Measurements from ENCODE around the gene ALDOC. TPM values are rescaled to one million over a fixed set of nuclear protein-coding genes. Genes with fewer than 3 reads are reported as not detected.
A peak's percentile ranks its signal among the peaks of the same experiment; 100 is the strongest.

The ALDOC gene
- polyA plus RNA-seq (2013), result 20.0 TPM

DNA sequence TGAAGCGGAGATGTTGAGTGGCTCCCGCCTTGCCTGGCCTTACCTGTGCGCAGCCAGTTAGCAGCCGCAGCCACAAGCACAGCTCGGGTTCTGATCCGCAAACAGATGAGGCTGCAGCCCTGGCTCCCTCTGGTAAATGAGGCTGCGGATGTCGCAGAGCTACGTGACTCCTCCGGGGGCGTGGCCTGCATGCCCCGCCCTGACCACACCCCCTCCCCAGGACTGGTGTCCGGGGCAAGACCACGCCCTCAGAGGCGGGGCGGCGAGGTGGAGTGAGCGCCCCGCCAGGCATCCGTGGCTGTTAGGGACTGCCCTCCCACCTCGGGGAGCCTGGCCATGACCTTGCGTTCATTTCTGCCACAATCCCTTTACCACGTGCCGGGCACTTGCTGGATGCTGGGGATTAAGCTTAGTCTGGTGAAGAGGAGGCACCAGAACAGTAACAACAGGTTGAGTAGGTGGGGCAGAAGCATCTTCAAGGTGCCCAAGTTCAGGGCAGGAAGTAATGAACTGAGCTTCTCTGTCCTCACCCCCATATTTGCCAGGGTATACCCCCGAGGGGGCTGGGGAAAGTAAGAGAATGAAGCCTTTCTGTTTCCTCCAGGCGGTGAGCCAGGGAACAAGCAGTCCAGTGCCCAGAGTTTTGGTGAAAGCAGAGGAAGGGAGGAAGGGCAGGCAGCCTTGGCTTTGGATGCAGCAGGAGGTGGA lies at the start of gene ALDOC:
TSS of gene ALDOC (minus strand) at position 138 of the 708 bp plus-strand sequence. CDS start 1,363 bp downstream, outside the sequence.
- H3K9me3 ChIP-seq (ENCODE audit: control extremely low read depth in 1 of 5, control insufficient read depth in 4 of 5, insufficient read depth in 2 of 5, low read depth in 1 of 5, low read length in 4 of 5), result no peaks in the 10 kb centered on the region
- 5% methylated on average over 15 of the region's 26 CpGs for WGBS (ENCODE audit: insufficient coverage)

DNA sequence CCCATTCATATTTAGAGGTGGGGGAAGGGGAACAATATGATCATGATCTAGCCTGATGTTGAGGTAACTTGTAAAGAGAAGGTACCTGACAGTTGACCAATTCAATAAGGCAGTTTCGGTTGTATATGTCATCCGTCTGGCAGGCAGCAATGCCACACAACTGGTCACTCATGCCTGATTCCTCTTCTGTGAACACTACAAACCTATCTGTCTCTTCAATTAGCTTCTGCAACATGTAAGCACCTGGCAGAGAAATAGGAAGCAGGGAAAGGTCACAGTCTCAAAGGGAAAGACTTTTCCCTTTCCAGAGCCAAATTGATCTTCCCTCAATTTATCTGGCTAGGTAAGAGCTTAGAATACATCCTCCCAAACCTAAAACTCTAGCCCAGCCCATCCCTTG lies 47.5 kb upstream of the ALDOC start:
- no peak overlapping the region for H3K27ac ChIP-seq (ENCODE audit: insufficient read depth in 1 of 2, low read depth in 1 of 2, low read length in 2 of 2, poor library complexity in 1 of 2, severe bottlenecking in 2 of 2)
- no peaks in the 10 kb centered on the region for H3K4me1 ChIP-seq (ENCODE audit: control extremely low read depth in 1 of 4, control insufficient read depth in 4 of 4, insufficient read depth in 4 of 4, low read length in 3 of 4)
- H3K36me3 ChIP-seq (ENCODE audit: control insufficient read depth in 4 of 4, insufficient read depth in 4 of 4, low read length in 3 of 4), result peaks cover 29 to 92% (median 69%) of the 10 kb centered on the region in 4 experiments
- H3K9me3 ChIP-seq (ENCODE audit: control extremely low read depth in 1 of 5, control insufficient read depth in 4 of 5, insufficient read depth in 2 of 5, low read depth in 1 of 5, low read length in 4 of 5), result no peaks in the 10 kb centered on the region
- ChIA-PET POLR2A (no interaction called here), CTCF (interaction anchor here (0.6 to 1.0 kb wide), 2 partner anchors 8 to 10 kb away, joined by 3 to 4 read pairs; partner anchors contain the start of gene RSKR)
- no peak for DNase-seq
- 100% methylated on average over 1 of the region's 2 CpGs for WGBS (ENCODE audit: insufficient coverage)
- no peak overlapping the region for H3K4me3 ChIP-seq (ENCODE audit: control insufficient read depth in 1 of 7, extremely low read depth in 1 of 7, insufficient read depth in 4 of 7, low read depth in 2 of 7, low read length in 6 of 7)
- no peaks in the 10 kb centered on the region for H3K27me3 ChIP-seq (replicated peaks in 2 of 5; ENCODE audit: control insufficient read depth in 4 of 5, insufficient read depth in 5 of 5, low read length in 4 of 5)

More for the DNA sequence above, at the start of gene ALDOC:
- Histone ChIP-seq H3K27me3 (replicated peaks in 2 of 5; ENCODE audit: control insufficient read depth in 4 of 5, insufficient read depth in 5 of 5, low read length in 4 of 5) (no peaks in the 10 kb centered on the region), H3K4me1 (ENCODE audit: control extremely low read depth in 1 of 4, control insufficient read depth in 4 of 4, insufficient read depth in 4 of 4, low read length in 3 of 4) (peaks cover 2 to 20% (median 10%) of the 10 kb centered on the region in 4 experiments), H3K4me3 (ENCODE audit: control insufficient read depth in 1 of 7, extremely low read depth in 1 of 7, insufficient read depth in 4 of 7, low read depth in 2 of 7, low read length in 6 of 7) (peak within 1 kb of the TSS in 5 of 7 experiments; percentile 21 to 66 (median 53)), H3K27ac (ENCODE audit: insufficient read depth in 1 of 2, low read depth in 1 of 2, low read length in 2 of 2, poor library complexity in 1 of 2, severe bottlenecking in 2 of 2) (peak within 1 kb of the TSS in 1 of 2 experiments; percentile 20), H3K36me3 (ENCODE audit: control insufficient read depth in 4 of 4, insufficient read depth in 4 of 4, low read length in 3 of 4) (peaks cover 4 to 53% (median 22%) of the 10 kb centered on the region in 4 experiments)
- ChIA-PET POLR2A (interaction anchor here (1.1 kb wide), 1 partner anchor 23 kb away, joined by 4 read pairs; no protein-coding TSS in a partner anchor), CTCF (interaction anchor here (0.9 to 1.6 kb wide), 8 partner anchors 9 to 93 kb away, joined by 3 to 5 read pairs (median 3); no protein-coding TSS in a partner anchor)
- DNase-seq, result peak; percentile 95 to 98 (median 96)

DNA sequence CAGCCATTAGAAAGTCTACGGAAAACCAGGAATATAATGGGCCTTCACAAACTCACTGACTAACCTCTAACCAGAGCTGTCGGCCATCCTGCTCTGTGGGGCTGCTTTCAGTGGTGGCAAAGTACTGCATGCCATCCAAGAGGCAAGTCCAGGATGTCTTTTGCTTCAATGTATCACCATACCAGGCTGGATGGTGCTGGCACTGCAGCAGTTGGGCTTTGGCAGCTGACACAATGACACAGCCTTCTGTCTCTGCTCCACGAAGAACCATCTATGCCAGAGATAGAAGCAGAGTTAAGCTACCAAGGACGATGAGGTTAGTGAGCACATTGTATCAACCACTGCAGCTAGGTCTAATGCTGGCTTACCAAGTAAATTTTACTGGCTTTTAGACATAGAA lies 47.0 kb upstream of the ALDOC start:
- WGBS (ENCODE audit: insufficient coverage), result 95% methylated on average over 4 of the region's 4 CpGs
- ChIA-PET CTCF (interaction anchor here (0.6 to 1.0 kb wide), 3 partner anchors 8 to 94 kb away, joined by 3 to 4 read pairs (median 3); partner anchors contain the start of gene RSKR), POLR2A (no interaction called here)

DNA sequence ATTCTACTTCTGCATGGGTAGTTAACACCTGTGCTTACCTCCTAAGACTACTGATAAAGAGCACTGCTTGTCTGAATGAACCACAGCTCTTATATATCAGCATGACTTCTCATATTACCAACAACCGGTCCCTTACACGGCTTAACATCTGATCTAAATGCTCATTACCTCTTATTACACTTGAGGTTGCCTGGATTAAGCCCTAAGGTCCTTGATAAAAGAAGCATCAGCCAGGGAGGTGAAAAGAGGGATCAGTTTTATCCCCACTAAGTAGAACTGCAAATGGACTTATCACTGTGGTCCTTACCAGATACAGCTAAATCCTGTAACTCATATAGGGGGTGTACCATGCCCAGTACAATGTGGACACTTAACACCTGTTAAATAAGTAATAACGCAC lies 45.5 kb upstream of the ALDOC start:
- WGBS (ENCODE audit: insufficient coverage), result no CpG with 5 or more reads among the region's 3 CpGs
- ChIA-PET POLR2A (no interaction called here), CTCF (interaction anchor here (0.7 to 1.4 kb wide), 2 partner anchors 10 to 21 kb away, joined by 3 to 4 read pairs; no protein-coding TSS in a partner anchor)
- H3K4me3 ChIP-seq (ENCODE audit: control insufficient read depth in 1 of 7, extremely low read depth in 1 of 7, insufficient read depth in 4 of 7, low read depth in 2 of 7, low read length in 6 of 7), result no peak overlapping the region
- no peak for DNase-seq
- H3K4me1 ChIP-seq (ENCODE audit: control extremely low read depth in 1 of 4, control insufficient read depth in 4 of 4, insufficient read depth in 4 of 4, low read length in 3 of 4), result no peaks in the 10 kb centered on the region
- H3K27me3 ChIP-seq (replicated peaks in 2 of 5; ENCODE audit: control insufficient read depth in 4 of 5, insufficient read depth in 5 of 5, low read length in 4 of 5), result no peaks in the 10 kb centered on the region
- H3K9me3 ChIP-seq (ENCODE audit: control extremely low read depth in 1 of 5, control insufficient read depth in 4 of 5, insufficient read depth in 2 of 5, low read depth in 1 of 5, low read length in 4 of 5), result no peaks in the 10 kb centered on the region
- H3K27ac ChIP-seq (ENCODE audit: insufficient read depth in 1 of 2, low read depth in 1 of 2, low read length in 2 of 2, poor library complexity in 1 of 2, severe bottlenecking in 2 of 2), result no peak overlapping the region
- H3K36me3 ChIP-seq (ENCODE audit: control insufficient read depth in 4 of 4, insufficient read depth in 4 of 4, low read length in 3 of 4), result peaks cover 36 to 95% (median 66%) of the 10 kb centered on the region in 4 experiments

More for the DNA sequence above, 47.0 kb upstream of the ALDOC start:
- Histone ChIP-seq H3K27me3 (replicated peaks in 2 of 5; ENCODE audit: control insufficient read depth in 4 of 5, insufficient read depth in 5 of 5, low read length in 4 of 5) (no peaks in the 10 kb centered on the region), H3K36me3 (ENCODE audit: control insufficient read depth in 4 of 4, insufficient read depth in 4 of 4, low read length in 3 of 4) (peaks cover 33 to 93% (median 71%) of the 10 kb centered on the region in 4 experiments), H3K27ac (ENCODE audit: insufficient read depth in 1 of 2, low read depth in 1 of 2, low read length in 2 of 2, poor library complexity in 1 of 2, severe bottlenecking in 2 of 2) (no peak overlapping the region), H3K4me3 (ENCODE audit: control insufficient read depth in 1 of 7, extremely low read depth in 1 of 7, insufficient read depth in 4 of 7, low read depth in 2 of 7, low read length in 6 of 7) (no peak overlapping the region), H3K9me3 (ENCODE audit: control extremely low read depth in 1 of 5, control insufficient read depth in 4 of 5, insufficient read depth in 2 of 5, low read depth in 1 of 5, low read length in 4 of 5) (no peaks in the 10 kb centered on the region), H3K4me1 (ENCODE audit: control extremely low read depth in 1 of 4, control insufficient read depth in 4 of 4, insufficient read depth in 4 of 4, low read length in 3 of 4) (no peaks in the 10 kb centered on the region)
- DNase-seq, result no peak

DNA sequence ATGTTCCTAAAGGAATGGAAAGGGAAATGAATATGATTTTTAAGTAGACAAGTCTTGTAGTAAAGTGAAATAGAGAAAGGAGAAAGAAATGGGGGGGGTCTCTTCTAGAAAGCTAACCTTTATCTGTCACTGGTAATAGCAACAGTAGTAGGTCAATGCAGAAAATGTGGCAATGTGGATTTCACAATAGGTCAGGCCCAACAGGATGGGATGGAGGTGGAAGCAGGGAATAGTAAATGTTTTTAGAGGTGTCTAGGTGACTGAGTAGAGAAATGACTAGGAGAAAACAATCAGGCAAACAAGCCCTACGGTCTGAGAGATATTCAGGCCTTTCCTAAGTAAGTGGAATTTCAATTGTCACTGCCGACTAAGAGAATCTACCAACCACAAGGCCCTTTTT lies 43.3 kb upstream of the ALDOC start:
- Histone ChIP-seq H3K27me3 (replicated peaks in 2 of 5; ENCODE audit: control insufficient read depth in 4 of 5, insufficient read depth in 5 of 5, low read length in 4 of 5) (no peaks in the 10 kb centered on the region), H3K27ac (ENCODE audit: insufficient read depth in 1 of 2, low read depth in 1 of 2, low read length in 2 of 2, poor library complexity in 1 of 2, severe bottlenecking in 2 of 2) (no peak overlapping the region), H3K4me3 (ENCODE audit: control insufficient read depth in 1 of 7, extremely low read depth in 1 of 7, insufficient read depth in 4 of 7, low read depth in 2 of 7, low read length in 6 of 7) (no peak overlapping the region), H3K4me1 (ENCODE audit: control extremely low read depth in 1 of 4, control insufficient read depth in 4 of 4, insufficient read depth in 4 of 4, low read length in 3 of 4) (peaks cover 0 to 1% (median under 1%) of the 10 kb centered on the region in 4 experiments), H3K36me3 (ENCODE audit: control insufficient read depth in 4 of 4, insufficient read depth in 4 of 4, low read length in 3 of 4) (peaks cover 42 to 97% (median 73%) of the 10 kb centered on the region in 4 experiments), H3K9me3 (ENCODE audit: control extremely low read depth in 1 of 5, control insufficient read depth in 4 of 5, insufficient read depth in 2 of 5, low read depth in 1 of 5, low read length in 4 of 5) (no peaks in the 10 kb centered on the region)
- no peak for DNase-seq
- ChIA-PET POLR2A (no interaction called here), CTCF (interaction anchor here (1.0 to 1.2 kb wide), 2 partner anchors 14 to 154 kb away, joined by 3 read pairs; no protein-coding TSS in a partner anchor)
- 95% methylated on average over 2 of the region's 2 CpGs for WGBS (ENCODE audit: insufficient coverage)

DNA sequence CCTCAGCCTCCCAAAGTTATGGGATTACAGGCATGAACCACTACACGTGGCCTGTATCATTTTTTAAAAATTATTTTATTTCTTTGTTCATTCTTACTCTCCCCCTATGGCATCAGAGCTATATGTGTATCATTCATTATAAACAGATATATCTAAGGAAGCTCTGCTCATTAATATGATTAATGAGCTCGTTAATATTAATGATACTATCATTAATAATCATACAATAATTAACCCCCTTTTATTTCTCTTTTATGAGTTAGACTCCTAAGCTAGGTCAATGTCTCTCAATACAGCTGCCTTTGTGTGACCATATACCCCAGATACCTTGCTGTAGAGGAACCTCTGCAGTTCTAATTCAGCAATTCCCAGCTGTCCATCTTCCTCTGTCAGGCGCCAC lies 41.8 kb upstream of the ALDOC start:
- POLR2A ChIA-PET, result interaction anchor here (0.7 kb wide), 1 partner anchor 126 kb away, joined by 3 read pairs; no protein-coding TSS in a partner anchor
- no CpG with 5 or more reads among the region's 3 CpGs for WGBS (ENCODE audit: insufficient coverage)
- H3K4me3 ChIP-seq (ENCODE audit: control insufficient read depth in 1 of 7, extremely low read depth in 1 of 7, insufficient read depth in 4 of 7, low read depth in 2 of 7, low read length in 6 of 7), result no peak overlapping the region
- H3K36me3 ChIP-seq (ENCODE audit: control insufficient read depth in 4 of 4, insufficient read depth in 4 of 4, low read length in 3 of 4), result peaks cover 36 to 93% (median 72%) of the 10 kb centered on the region in 4 experiments
- H3K9me3 ChIP-seq (ENCODE audit: control extremely low read depth in 1 of 5, control insufficient read depth in 4 of 5, insufficient read depth in 2 of 5, low read depth in 1 of 5, low read length in 4 of 5), result no peaks in the 10 kb centered on the region
- peaks cover 3 to 16% (median 16%) of the 10 kb centered on the region in 4 experiments for H3K4me1 ChIP-seq (ENCODE audit: control extremely low read depth in 1 of 4, control insufficient read depth in 4 of 4, insufficient read depth in 4 of 4, low read length in 3 of 4)
- CTCF ChIA-PET, result interaction anchor here (0.7 to 1.8 kb wide), 2 partner anchors 16 to 20 kb away, joined by 3 to 5 read pairs; no protein-coding TSS in a partner anchor
- no peak overlapping the region for H3K27ac ChIP-seq (ENCODE audit: insufficient read depth in 1 of 2, low read depth in 1 of 2, low read length in 2 of 2, poor library complexity in 1 of 2, severe bottlenecking in 2 of 2)
- H3K27me3 ChIP-seq (replicated peaks in 2 of 5; ENCODE audit: control insufficient read depth in 4 of 5, insufficient read depth in 5 of 5, low read length in 4 of 5), result no peaks in the 10 kb centered on the region
- no peak for DNase-seq

DNA sequence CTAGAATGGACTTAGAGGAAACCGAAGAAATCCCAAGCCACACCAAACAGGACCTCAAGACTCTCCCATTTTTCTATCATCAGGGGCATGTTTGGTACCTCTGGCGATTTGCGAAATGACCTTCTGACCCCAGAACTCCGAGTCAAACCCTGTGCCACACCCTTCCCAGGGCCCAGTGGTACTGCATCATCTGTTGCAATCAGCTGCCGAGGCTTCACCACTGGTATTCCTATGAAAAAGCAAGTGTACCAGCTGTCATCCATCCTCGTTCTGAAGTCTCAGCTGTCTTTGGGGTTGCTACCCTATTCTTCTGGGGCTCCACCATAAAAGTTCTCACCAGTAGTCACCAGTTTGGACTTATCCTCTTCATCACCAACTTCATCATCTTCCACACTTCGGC lies 39.6 kb upstream of the ALDOC start:
- Histone ChIP-seq H3K27ac (ENCODE audit: insufficient read depth in 1 of 2, low read depth in 1 of 2, low read length in 2 of 2, poor library complexity in 1 of 2, severe bottlenecking in 2 of 2) (no peak overlapping the region), H3K27me3 (replicated peaks in 2 of 5; ENCODE audit: control insufficient read depth in 4 of 5, insufficient read depth in 5 of 5, low read length in 4 of 5) (no peaks in the 10 kb centered on the region), H3K4me1 (ENCODE audit: control extremely low read depth in 1 of 4, control insufficient read depth in 4 of 4, insufficient read depth in 4 of 4, low read length in 3 of 4) (peaks cover 11 to 30% (median 26%) of the 10 kb centered on the region in 4 experiments), H3K9me3 (ENCODE audit: control extremely low read depth in 1 of 5, control insufficient read depth in 4 of 5, insufficient read depth in 2 of 5, low read depth in 1 of 5, low read length in 4 of 5) (no peaks in the 10 kb centered on the region), H3K4me3 (ENCODE audit: control insufficient read depth in 1 of 7, extremely low read depth in 1 of 7, insufficient read depth in 4 of 7, low read depth in 2 of 7, low read length in 6 of 7) (no peak overlapping the region), H3K36me3 (ENCODE audit: control insufficient read depth in 4 of 4, insufficient read depth in 4 of 4, low read length in 3 of 4) (peaks cover 33 to 96% (median 67%) of the 10 kb centered on the region in 4 experiments)
- POLR2A ChIA-PET, result no interaction called here
- CTCF ChIA-PET, result interaction anchor here (1.1 to 1.3 kb wide), 2 partner anchors 16 to 18 kb away, joined by 4 to 5 read pairs; no protein-coding TSS in a partner anchor
- DNase-seq, result no peak
- WGBS (ENCODE audit: insufficient coverage), result 95% methylated on average over 5 of the region's 7 CpGs

Measured in common myeloid progenitor, CD34-positive (primary cell).